Raji (cell line): ENCODE results near the gene KMT2D.
A peak's percentile ranks its signal among the peaks of the same experiment; 100 is the strongest.

Experiments used
- POLR2A ChIP-seq: IDR thresholded peaks from 2 replicates; pipeline ENCODE4 v1.6.1; 2011; ENCODE audit warnings: low read depth, low read length, control low read depth; ENCODE audit not compliant: insufficient read depth

The KMT2D gene

DNA sequence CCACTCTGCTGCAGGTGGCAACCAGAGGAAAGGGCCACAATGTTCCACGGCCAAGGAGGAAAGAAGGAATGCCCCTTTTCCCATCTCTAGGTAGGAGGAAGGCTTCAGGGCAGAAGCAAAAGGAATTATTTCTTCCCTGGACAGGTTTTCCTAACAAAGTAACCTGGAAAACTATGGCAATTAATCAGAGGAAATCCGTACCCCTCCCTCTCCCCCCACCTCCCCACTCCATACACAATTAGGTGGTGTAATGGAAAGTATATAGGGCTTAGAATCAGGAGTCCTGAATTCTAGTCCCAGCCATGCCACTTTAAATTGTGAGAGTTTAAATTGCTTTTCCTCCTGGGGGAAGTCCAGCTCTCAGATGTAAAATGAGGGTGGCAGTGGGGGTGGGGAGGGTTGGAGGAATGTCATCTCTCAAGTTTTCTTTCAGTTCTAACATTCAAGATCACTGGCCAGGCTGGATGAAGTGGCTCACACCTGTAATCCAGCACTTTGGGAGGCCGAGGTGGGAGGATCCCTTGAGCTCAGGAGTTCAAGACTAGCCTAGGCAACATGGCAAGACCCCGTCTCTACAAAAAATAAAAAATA is 32.3 kb upstream of the KMT2D start:
- no peak for TF ChIP-seq POLR2A

DNA sequence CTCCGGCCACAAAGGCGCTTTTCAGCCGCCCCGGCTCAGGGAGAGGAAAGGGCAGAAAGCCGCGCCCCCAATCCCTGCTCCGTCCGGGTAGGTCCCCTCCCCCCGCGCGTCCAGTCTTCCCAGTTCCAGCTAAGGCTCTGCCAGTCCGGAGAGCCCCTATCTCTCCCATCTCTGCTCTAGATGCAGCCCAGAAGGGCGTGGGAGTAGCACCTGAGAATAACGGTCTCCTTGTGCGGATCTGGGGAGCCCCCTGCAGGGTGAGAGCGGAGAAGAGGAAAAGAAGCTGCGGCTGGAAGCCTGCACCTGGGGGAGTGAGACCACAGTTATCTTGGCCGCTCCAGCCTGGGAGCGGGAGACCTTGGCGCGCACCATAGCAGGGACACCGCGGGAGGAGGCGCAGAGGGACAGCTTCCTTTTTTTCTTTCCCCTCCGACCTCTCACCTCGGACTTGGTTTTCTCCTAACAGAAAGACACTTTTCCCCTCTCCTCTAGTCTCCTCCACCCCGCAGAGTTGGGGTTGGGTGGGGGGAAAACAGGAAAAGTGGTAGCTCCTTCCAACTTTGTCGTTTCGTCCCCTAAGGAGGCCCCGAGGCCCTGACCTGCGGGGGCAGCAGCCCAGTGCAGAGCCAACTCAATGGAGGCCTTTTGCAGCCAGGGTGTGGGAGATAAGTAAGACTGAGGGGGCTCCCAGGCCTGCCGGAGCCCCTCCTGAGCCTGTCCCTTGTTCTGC is 31.7 kb upstream of the KMT2D start:
- TF ChIP-seq POLR2A: no peak

DNA sequence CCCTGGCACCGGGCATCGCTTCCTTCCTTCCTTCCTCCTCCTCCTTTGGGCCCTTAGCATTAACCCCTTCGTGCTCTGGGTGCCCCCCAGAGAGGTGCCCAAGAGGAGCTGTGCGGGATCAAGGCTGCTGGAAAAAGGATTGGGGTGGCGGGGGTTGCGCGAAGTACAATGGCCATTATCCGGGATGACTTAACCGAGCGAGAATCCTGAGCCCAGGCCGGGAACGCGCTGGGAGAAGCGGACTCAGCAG is 31.2 kb upstream of the KMT2D start:
- TF ChIP-seq POLR2A: no peak

DNA sequence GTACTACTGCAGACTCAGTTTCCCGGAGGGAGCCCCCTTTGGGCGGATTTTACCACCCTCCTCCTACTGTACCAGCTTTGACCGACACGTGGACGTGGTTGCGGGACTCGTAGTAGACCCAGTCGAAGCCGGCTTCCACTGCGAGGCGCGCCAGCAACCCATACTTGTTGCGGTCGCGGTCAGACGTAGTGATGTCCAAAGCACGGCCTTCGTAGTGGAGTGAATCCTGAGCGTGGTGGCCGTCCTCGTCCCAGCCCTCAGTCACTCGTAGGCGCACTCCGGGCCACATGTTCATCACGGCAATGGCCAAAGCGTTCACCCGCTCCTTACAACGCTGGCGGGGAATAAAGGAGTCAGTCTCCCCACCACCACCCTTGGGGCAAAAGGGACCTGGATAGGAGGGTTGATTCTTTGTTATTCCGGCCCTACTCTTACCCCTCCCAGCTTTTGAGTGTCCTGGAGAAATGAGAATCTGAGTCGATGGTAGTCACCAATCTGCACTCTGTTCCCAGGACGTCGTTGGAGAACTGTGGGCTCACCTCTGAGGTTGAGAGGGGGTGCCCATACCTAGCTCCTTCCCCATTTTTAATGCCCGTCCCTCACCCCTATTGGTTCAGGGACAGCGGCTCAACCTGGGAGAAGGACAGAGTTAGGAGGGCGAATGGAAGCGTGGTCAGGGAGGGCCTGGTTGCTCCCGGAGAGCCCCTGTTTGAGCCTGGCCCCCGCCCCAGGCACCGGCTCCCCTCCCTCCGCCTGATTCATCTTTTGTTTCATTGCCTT is 30.7 kb upstream of the KMT2D start:
- no peak for TF ChIP-seq POLR2A

DNA sequence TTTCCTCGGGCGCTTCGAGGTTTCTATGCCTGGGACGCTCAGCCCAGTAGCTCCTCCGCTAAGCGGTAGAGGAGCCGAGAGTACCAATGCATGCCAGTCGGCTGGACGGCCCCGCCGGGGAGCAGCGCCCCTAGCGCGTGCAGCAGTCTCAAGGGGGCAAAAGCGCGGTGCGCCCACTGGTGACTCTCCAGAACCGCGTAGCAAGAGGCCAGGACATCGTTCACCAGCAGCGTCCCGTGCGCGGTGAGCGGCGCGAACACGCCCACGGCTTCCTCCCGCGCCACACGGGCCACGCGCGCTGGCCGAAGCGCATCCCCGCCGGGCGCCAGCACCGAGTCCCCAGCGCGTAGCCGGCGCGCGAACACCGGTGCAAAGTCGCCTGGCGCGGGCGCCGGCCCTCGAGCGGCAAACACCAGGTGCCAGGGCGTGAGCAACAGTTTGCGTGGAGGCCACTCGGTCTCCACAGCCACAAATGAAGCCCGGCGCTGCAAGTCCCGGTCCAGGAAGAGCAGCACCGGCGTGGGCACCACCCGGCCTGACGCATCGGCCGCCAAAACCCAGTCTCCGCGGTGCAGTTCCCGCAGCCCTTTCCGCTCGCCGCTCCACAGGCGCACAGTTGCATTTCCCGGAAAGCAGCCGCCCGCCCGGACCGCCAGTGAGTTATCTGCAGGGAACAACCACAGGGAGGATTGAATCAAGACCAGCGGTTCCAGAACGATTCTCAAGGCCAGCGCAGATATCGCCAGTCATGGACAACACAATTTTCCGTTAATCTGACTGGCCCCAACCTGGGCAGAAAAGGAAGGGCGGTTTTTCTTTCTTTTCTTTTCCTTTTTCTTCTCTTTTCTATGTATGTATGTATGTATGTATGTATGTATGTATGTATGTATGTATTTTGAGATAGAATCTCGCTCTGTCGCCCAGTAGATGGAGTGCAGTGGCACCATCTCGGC is 29.5 kb upstream of the KMT2D start:
- TF ChIP-seq POLR2A: no peak

DNA sequence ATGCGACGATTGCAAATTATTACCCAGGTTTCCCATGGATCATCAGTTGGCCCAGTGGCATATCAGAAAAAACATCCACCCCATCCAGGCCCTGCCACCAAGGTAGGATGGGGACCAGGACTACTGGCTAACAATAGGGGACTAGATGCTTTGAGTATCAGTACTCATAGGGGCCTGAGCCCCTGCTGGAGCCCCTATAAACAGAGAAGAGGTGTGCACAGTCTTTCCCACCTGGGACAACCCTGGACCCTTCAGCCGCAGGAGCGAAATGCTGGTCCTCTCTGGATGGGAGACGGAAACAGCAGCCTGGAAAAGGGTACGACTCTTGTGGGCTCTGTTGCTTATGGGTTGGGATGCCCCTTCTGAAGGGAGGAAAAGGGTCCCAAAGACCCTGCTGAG is 28.3 kb upstream of the KMT2D start:
- no peak for TF ChIP-seq POLR2A

DNA sequence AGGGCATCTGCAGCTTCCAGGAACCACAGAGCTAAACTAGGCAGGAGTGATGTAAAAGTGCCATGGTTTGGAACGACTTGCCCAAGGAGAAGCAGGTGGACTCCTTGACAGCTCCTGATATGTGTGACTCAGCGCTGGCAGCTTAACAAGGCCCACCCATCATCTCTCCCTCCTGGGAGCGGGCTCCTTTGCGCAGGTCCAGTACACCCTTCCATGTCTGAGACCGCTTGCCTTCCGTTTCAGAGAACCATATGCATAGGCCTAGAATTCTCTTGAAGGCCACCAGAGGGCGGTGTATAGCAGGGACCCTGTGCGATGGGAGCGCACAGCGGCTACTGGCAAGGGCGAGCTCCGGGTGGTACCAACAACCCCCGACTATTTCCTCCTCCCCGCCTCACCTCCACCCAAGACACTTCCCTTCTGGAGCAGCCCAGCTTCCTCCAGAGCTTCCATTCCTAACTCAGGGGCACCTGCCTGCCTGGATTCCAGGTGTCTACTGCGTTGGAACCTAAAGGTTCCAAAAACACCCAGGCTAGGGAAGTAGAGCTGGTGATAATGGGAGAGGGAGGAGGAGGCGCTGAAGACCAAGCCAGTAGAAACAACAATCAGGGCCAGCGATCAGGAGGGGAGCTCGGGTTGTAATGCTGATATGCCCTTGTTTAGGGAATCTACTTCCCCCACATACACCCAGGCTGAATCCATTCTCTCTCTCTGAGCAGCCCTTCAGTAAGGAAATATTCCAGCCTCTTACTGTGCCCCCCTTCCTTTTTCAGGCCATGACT is 27.7 kb upstream of the KMT2D start:
- TF ChIP-seq POLR2A: peak; percentile 51; the same call in 1 of the 2 replicates

DNA sequence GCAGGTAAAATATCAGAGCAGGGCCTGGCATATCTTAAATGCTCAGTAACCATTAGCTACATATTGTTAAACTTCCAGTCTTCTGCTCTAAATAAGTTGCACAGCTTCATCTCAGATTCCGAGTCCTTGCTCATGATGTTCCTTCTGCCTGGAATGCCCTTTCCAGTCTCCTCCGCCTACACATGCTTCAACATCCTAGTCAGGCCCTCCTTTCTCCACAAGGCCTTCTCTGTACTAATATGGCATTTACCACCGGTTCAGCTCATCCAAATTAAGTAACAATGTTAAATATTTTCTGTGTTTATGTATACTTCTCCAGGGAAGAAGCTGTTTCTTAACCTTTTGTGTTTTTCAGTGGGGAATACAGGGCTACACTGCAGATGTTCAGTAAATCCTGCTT is 25.5 kb upstream of the KMT2D start:
- TF ChIP-seq POLR2A: no peak

DNA sequence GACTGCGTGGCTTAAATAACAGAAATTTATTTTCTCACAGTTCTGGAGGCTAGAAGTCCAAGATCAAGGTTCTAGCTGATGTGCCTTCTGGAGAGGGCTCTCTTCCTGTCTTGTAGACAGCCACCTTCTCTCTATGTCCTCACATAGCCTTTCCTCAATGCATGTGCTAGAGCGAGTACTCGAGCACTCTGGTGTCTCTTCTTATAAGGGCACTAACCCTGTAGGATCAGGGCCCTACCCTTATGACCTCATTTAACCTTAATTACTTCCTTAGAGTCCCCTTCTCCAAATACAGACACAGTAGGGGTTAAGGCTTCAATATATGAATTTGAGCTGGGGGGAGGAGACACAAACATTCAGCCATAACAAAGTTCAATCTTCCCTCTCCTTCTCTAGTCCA is 23.8 kb upstream of the KMT2D start:
- TF ChIP-seq POLR2A: no peak

DNA sequence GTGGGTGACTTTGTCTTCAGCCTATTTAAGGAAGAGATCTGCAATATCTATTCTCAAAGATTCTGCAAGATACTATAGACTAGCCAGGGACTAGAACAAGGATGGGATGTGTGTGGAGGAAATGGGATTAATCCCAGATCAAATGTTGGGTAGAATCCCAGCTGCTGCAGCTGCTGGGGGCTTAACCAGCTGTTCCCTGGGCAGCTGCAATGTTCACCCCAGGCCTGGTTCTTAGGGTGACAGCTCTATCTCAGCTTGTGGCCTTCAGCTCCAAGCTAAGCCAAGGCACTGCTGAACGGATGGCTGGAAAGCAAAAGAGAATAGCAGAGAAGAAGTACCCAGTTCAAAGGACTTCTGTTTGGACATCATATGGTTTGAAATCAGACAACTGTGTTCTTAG is 19.2 kb upstream of the KMT2D start:
- TF ChIP-seq POLR2A: no peak

DNA sequence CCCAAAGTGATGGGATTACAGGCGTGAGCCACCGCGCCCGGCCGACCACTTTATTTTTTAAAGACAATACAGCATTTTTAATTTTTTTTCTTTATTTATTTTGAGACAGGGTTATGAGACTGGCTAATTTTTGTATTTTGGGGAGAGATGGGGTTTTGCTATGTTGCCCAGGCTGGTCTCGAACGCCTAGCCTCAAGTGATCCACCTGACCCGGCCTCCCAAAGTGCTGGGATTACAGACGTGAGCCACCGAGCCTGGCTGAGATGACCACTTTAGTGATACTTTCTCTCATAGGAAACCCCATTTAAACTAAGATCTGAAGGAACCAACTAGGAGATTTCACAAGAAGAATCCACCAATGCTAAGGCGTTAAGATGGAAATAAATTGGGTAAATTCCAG is 10.4 kb upstream of the KMT2D start:
- TF ChIP-seq POLR2A: no peak

DNA sequence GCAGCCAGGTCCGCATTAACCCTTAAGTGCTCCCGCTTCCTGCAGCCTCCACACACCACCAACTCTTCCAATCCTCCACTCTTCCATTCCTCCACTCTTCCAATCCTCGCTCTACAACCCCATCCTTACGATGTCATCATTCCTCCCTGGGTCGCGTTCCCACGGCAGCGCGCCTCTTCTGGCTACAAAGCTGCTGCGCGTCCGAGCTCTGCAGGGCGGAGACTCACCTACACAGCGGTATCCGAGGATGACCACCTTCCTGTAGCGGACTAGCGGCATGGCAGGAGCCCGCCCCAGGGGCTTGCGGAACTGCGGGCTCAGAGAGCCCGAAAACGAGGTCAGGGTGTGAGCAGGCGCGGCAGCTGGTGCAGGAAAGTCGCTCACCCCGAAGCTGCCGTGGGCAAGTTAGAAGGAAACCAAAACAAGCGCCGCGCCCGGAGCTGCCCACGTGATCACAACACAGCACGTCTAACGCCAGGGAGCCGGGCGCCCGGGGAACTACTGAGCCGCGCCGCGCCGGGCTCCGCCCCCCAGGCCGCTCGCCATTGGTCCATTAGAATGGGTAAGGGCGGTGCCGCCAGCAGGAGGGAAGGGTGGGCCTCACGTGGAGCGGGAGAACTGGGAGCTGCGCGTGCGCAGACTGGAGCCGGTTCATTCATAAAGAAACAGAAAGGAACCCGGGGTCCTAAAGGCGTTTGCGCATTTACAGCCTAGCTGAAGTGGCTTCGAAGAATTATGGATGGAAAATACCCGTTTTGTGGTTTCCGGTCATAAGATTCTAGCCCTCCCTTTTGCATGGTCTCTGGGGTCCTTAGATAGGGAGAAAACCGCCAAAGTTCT is 9.1 kb upstream of the KMT2D start, which contains the start of gene RHEBL1:
Gene RHEBL1, minus strand, starts transcription at position 473 of the 840 bp plus-strand sequence. Its CDS starts 194 bp downstream, at position 279.
- peak; percentile 55 for TF ChIP-seq POLR2A

DNA sequence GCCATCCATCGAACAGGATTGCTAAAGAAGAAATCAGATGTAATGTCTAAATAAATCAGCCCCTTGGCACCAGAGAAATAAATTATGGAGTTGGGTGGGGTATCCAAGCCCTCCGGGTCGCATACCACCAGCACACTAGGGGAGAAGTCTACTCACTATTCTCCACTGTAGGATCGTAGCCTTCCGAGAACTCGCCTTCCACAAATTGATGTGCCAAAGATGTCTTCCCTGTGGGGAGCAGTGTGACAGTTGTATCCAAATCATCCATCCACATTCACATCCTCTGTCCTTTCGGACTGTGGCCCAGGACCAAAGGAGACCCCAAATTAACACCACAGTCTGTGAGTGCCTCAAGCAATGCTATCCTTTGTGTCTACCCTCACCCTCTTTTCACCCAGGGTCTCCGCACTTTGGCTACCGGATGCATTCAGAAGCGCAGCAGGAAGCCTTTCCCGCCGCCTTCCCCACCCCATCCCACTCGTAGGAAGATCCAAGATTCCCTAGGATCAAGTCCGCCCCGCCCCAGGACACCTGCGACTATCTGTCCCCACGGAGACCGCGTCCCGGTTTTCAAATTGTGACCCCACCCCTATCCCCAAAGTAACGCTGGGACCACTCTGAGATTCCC is 8.4 kb upstream of the KMT2D start:
- TF ChIP-seq POLR2A: no peak
